Measurements from ENCODE around the gene NIPAL4.

- TF ChIP-seq CTCF (IDR thresholded peaks at IDR 0.05; ENCODE audit: insufficient read depth, low read length) (no peak), REST (IDR thresholded peaks at IDR 0.05; ENCODE audit: insufficient replicate concordance, low read depth) (no peak)
Measured at GRCh38 chr5:157460921-157461792, 1.1 kb downstream of the NIPAL4 start.

All from HL-60 (cell line).